NCI-H748 (cell line): ENCODE data around the gene FARS2.

Experiments
- DNase-seq: peaks from one replicate; lab custom pipeline; 2025; ENCODE audit not compliant: unreplicated experiment; lab: John Stamatoyannopoulos, UW

The FARS2 gene

GRCh38 chr6:5461365-5461764 is 200.1 kb downstream of the FARS2 start:
- no peak for DNase-seq

- no peak for DNase-seq
Measured at GRCh38 chr6:5462856-5463255, 201.5 kb downstream of the FARS2 start.

- no peak for DNase-seq
Measured at GRCh38 chr6:5463690-5464089, 202.4 kb downstream of the FARS2 start.

GRCh38 chr6:5464099-5464885 is 203.0 kb downstream of the FARS2 start:
- DNase-seq: no peak

GRCh38 chr6:5466281-5467136 is 205.2 kb downstream of the FARS2 start:
- no peak for DNase-seq

- DNase-seq: no peak
Measured at GRCh38 chr6:5468586-5468985, 207.3 kb downstream of the FARS2 start.

- DNase-seq: no peak
Measured at GRCh38 chr6:5469101-5469846, 208.0 kb downstream of the FARS2 start.

- DNase-seq: peak; percentile 88
Measured at GRCh38 chr6:5471044-5471443, 209.7 kb downstream of the FARS2 start.

GRCh38 chr6:5471637-5472398 is 210.5 kb downstream of the FARS2 start:
- peak; percentile 93 for DNase-seq

GRCh38 chr6:5472571-5472970 is 211.3 kb downstream of the FARS2 start:
- peak; percentile 78 for DNase-seq

GRCh38 chr6:5475779-5476178 is 214.5 kb downstream of the FARS2 start:
- DNase-seq: no peak

GRCh38 chr6:5478380-5478779 is 217.1 kb downstream of the FARS2 start:
- DNase-seq: no peak

- DNase-seq: peak; percentile 81
Measured at GRCh38 chr6:5481033-5481432, 219.7 kb downstream of the FARS2 start.

GRCh38 chr6:5481750-5482149 is 220.4 kb downstream of the FARS2 start:
- DNase-seq: no peak

- DNase-seq: no peak
Measured at GRCh38 chr6:5482619-5483018, 221.3 kb downstream of the FARS2 start.

GRCh38 chr6:5484692-5485091 is 223.4 kb downstream of the FARS2 start:
- no peak for DNase-seq

GRCh38 chr6:5486214-5486613 is 224.9 kb downstream of the FARS2 start:
- DNase-seq: no peak

GRCh38 chr6:5490501-5491069 is 229.3 kb downstream of the FARS2 start:
- peak; percentile 98 for DNase-seq

- no peak for DNase-seq
Measured at GRCh38 chr6:5492356-5492755, 231.0 kb downstream of the FARS2 start.

GRCh38 chr6:5493806-5494205 is 232.5 kb downstream of the FARS2 start:
- no peak for DNase-seq
